GM21528 (cell line): Measurements from ENCODE around the gene INTS14.

ENCODE experiments used
- ATAC-seq: cut with Tn5 transposase; IDR thresholded peaks from one replicate; pipeline ENCODE4 v1.9.1; 2021; ENCODE audit warnings: mild to moderate bottlenecking, moderate library complexity; ENCODE audit not compliant: unreplicated experiment, low FRiP score

INTS14 gene

GRCh38 chr15:65610871-65611718, at the start of gene INTS14:
INTS14 (minus strand) TSS chr15:65611131; CDS start chr15:65607380, 3,751 bp downstream.
- ATAC-seq: peak; percentile 90

GRCh38 chr15:65659502-65660052, 48.6 kb upstream of the INTS14 start:
- ATAC-seq: no peak

GRCh38 chr15:65655457-65655856, 44.5 kb upstream of the INTS14 start:
- no peak for ATAC-seq

GRCh38 chr15:65655026-65655425, 44.1 kb upstream of the INTS14 start:
- no peak for ATAC-seq

- no peak for ATAC-seq
These were observed 43.0 kb upstream of the INTS14 start for GRCh38 chr15:65653801-65654521.

GRCh38 chr15:65653341-65653740, 42.4 kb upstream of the INTS14 start:
- no peak for ATAC-seq

- no peak for ATAC-seq
These were observed 41.2 kb upstream of the INTS14 start for GRCh38 chr15:65651831-65652749.

GRCh38 chr15:65651042-65651322, 40.1 kb upstream of the INTS14 start:
- ATAC-seq: no peak

GRCh38 chr15:65650312-65651041, 39.5 kb upstream of the INTS14 start:
- no peak for ATAC-seq

GRCh38 chr15:65646486-65646885, 35.6 kb upstream of the INTS14 start:
- no peak for ATAC-seq

GRCh38 chr15:65645392-65645791, 34.5 kb upstream of the INTS14 start:
- no peak for ATAC-seq

- ATAC-seq: no peak
These were observed 33.4 kb upstream of the INTS14 start for GRCh38 chr15:65644282-65644681.

GRCh38 chr15:65642594-65642993, 31.7 kb upstream of the INTS14 start:
- no peak for ATAC-seq

GRCh38 chr15:65641768-65642475, 31.0 kb upstream of the INTS14 start:
- no peak for ATAC-seq

- no peak for ATAC-seq
These were observed 28.6 kb upstream of the INTS14 start for GRCh38 chr15:65639509-65639908.

GRCh38 chr15:65638681-65639089, 27.8 kb upstream of the INTS14 start:
- ATAC-seq: no peak

- ATAC-seq: no peak
These were observed 27.2 kb upstream of the INTS14 start for GRCh38 chr15:65638109-65638508.

- no peak for ATAC-seq
These were observed 23.4 kb upstream of the INTS14 start for GRCh38 chr15:65634356-65634755.

GRCh38 chr15:65633752-65634151, 22.8 kb upstream of the INTS14 start:
- no peak for ATAC-seq
